CD4-positive, alpha-beta T cell treated with Interferon alpha-2 for 1 hour (primary cell): ENCODE data around the gene SLC39A3.
"Not testable (repeated sequence)": the region's sequence is repeated elsewhere in the genome, so short reads cannot be mapped to it uniquely, and the experiment has no call there.

Experiments used
- DNase-seq, 2 donors: peaks; one replicate each; pipeline ENCODE4 v3.0.0-alpha.2; 2020 to 2022

The SLC39A3 gene

DNA sequence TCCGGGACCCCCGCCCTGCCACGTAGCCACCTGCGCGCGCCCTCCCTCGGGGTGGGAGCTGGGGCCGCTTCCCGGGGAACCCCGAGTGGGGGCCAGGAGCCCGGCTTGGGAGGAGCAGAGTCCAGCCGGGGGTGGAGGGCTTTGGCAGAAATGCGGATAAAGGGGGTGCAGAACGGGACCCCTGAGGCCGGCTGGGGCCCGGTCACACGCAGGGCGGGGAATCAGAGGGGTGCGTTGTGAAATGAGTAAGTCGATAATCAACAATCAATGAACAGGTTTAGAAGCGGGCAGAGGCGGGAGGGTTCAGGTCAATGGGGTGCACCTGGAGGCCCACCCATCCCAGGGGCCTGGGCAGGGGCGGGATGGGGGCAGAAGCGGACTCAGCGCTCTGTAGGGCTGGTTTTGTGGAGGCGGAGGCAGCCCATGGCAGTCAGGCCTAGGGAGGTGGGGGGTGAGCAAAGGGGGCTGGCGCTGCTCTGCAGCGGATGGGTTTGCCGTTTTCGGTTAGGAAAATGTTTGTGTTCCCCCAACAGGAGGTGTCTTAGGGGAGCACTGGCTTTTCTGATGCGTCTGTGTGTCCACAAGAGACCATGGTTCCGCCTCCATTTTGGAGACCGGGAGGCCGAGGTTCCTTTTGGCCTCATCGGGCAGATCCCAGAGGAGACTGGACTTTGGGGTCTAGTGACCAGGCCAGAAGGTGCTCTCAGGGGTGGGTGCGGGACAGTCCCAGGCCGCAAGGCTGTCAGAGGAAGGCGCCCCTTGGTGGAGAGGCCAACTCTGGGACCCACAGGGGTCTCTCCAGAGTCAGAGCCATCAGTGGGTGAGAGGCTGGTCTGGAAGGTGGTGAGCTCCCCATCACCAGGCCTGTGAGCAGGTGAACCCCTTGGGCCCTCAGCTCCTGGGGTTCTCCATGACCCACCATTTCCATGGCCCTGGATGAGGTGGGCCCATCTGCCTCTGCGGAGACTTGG, 18.0 kb downstream of the SLC39A3 start:
- DNase-seq = no peak

GRCh38 chr19:2720777-2721569, 18.8 kb downstream of the SLC39A3 start, which contains the start of gene DIRAS1:
TSS of gene DIRAS1 (minus strand) at chr19:2721372. CDS start at chr19:2717806, 3,566 bp downstream.
- DNase-seq = no peak

DNA sequence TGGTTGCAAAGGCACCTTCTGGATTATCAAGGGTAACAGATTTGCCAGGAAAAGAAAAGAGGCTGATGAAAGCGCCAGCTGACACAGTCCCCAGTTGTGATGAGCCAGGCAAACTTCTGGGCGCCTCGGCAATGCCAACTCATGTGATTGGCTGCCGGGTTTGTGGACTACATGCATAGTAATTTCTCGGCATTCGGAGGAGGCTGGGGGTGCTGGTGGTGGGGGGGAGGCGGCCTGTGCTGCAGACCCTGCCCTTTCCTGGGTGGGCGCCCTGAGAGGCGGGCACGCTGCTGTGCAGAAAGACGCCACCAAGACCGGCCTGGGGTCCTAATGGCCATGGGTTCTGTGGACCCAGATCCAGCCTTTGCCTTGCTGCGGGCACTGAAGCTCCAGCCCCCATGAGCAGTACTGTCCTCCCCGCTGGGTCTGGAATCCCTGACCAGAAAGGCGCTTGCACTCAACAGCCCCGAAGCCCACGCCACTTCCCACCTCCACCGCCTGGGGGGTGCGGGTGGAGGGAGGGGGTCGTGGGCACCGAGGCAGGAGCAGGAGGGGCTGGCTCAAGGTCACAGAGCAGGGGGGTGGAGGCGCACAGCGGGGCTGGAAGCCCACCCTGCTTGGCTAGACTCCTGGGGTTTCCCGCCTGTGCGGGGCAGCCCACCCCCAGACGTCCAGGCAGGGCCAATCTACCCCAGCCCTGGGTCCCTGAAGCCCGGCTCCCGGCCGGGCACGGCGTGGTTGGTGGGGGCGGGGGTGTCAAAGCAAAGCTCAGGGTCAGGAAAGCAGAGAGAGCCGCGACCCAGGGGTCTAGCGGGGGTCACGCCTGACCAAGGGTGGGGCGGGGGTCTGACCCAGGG, 19.7 kb downstream of the SLC39A3 start:
- DNase-seq = no peak

DNA sequence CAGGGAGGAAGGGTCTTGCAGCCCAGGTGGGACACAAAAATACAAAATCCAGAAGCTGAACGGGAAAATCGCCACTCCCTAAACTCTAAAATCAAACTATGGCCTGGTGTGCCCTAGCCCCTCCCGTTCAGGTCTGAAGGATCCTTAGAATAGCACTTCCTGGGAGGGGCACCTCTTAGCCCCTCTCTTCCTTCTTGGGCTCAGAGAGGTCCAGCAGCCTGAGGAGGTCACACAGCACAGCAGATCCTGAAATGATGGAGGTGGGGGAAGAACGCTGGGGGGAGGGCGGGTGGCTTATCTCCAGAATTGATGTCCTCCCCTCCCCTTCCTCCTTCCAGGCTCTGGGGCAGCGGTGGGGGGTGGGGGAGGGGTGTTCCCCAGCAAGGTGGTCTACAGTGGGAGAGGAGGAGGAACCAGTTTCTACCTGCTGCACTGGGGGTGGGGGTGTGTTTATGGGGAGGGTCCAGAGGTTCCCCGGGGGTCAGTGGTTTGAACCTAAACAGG, 20.5 kb downstream of the SLC39A3 start:
- DNase-seq = no peak

DNA sequence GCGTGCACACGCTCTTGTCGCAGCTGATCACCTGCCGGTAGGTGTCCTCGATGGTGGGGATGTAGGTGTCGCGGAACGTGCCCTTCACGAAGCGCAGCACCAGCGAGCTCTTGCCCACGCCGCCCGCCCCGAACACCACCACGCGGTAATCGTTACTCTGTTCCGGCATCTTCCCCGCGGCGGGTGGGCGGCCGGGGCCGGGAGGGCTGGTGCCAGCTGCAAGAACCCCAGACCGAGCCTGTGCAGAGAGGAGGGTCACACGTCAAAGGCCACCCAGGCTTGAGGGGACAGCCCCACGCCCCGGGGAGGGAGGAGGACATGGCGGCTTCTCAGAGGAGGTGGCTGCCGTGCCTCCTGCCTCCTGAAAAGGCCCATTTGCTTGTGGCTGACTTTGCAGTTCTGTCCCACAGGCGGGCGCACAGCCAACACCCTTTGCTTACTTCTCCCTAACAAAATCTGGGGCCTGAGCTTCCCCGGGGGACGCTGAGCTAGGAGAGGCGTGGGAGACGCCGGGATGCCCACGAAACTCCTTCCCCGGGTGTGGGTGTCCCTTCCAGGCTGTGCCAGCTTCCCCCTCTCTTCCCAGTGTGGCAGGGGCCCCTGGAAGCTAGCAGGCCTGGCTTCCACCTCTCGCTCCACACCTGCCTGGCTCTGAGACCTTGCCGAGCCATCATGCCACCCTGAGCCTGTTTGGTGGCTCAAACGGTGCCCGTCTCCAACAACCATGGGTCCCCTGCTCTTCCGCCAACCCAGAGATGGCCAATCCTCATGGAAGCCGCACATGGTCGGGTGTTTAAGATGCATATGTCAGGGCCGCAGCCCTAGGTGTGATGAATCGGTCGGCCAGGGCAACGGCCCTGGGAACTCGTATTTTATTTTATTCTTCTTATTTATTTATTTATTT, 21.9 kb downstream of the SLC39A3 start:
- no peak for DNase-seq

DNA sequence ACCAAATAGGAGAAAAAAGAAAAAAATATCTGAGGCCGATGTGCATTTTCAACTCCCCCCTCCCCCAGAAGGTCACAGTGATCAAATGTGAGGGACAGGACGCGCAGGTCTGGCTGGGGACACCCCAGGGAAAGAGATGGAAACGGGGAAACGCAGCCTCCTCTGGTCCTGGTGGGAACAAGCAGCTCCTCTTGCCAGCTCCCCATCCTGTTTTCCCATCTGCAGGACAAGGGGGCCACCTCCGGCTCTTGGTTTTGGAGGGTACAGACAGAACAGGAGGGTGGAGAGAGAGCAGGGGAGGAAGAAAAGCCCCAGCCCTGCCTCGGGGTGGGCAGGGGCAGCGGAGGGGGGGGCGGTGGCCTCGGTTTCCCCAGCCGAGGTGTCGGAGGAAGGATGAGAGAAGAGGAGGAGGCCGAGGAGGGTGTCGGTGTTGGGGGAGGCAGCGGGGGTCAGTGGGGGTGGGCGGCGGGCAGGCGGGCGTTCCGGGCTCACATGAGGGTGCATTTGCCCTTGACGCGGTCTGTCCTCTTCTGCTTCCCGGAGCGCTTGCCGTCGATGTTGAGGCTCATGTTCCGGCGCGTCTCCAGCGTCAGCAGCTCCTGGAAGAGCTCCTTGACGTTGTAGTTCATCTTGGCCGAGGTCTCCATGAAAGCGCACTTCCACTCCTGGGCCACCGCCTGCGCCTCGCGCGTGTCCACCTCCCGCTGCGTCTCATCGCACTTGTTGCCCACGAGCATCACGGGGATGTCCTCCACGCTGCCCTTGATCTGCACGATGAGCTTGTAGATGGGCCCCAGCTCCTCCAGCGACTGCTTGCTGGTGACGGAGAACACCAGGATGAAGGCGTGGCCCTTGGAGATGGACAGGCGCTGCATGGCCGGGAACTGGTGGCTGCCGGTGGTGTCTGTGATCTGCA, 22.8 kb downstream of the SLC39A3 start:
- no peak for DNase-seq

DNA sequence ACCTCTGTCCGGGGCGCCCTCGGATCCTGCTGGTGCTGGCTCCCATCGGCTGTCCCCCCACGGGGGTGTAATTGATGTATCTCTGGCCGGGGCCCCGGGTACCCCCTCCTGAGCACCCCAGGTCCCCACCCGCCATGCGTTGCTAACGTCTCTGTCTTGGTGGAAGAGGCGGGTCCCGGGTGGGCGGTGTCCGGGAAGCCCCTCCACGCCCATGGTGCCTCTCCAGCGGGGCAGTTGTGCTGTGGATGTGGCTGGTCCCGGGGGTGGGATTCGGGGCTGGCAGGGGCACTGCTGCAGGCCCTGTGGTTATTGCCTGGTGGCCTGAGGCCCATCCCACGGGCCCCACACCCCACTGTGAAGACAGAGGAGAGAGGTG, 23.6 kb downstream of the SLC39A3 start:
- DNase-seq = no peak

- DNase-seq = no peak
Measured at GRCh38 chr19:2715470-2716274, 24.1 kb downstream of the SLC39A3 start.

GRCh38 chr19:2714531-2715269, 25.1 kb downstream of the SLC39A3 start:
- no peak for DNase-seq

- not testable (repeated sequence) for DNase-seq
Measured at GRCh38 chr19:2714102-2714501, 25.7 kb downstream of the SLC39A3 start.

DNA sequence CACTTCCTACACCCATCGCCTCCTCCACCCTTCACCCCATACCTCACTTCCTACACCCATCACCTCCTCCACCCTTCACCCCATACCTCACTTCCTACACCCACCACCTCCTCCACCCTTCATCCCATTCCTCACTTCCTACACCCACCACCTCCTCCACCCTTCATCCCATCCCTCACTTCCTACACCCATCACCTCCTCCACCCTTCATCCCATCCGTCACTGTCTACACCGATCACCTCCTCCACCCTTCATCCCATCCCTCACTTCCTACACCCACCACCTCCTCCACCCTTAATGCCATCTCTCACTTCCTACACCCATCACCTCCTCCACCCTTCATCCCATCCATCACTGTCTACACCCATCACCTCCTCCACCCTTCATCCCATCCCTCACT, 26.6 kb downstream of the SLC39A3 start:
- DNase-seq = not testable (repeated sequence)

GRCh38 chr19:2711875-2712205, 28.0 kb downstream of the SLC39A3 start:
- DNase-seq = no peak

DNA sequence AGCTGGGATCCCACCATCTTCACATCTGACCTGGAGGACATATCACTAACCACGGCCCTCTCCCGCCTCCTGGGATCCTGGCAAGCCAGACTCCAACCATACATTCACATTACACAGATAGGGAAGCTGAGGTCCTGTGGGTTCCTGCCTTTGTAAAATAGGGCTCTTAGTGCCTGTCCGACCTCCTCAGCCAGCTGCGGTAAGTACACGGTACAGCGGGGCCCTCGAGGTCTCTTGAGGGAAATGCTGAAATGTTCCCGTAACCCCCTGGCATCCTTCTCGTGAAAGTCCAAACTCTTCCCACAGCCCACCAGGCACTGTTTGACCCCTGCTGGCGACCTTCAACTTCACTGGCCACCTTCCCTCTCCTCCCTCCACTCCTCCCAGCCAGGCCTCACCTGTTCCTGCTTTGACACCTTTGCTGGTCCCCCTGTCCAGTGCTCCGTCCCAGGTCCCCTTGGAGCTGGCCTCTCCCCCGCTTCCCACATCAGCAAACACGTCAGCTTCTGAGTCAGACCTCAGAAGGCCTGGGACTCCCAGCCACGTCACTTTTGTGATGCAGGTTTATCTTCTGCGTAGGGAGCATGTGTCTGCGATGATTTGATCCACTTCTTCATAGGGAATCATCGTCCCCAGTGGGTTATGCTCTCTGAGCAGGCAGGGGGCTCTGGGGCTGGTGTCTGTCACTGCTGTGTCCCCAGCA, 28.5 kb downstream of the SLC39A3 start:
- no peak for DNase-seq

- DNase-seq = no peak
Measured at GRCh38 chr19:2706251-2706650, 33.6 kb downstream of the SLC39A3 start.

DNA sequence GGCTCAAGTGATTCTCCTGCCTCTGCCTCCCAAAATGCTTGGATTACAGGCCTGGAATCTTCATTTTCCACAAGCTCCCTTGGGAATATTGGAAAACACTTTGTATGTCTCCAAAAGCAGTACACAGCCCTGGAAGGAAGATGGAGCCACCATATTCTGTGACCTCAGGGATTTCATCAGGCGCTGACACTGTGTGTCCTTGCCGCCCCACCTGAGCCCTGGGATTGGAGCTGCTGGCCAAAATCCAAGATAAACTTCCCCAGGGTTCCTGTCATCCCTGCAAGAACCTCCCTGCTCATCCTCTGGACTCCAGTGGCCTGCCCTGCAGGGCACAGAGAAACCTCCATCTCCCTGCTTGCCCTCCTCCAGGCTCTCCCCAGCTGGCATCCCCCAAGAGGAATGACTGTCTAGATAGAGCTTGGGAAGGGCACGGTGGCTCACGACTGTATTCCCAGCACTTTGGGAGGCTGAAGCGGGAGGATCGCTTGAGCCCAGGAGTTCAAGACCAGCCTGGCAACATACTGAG, 36.1 kb downstream of the SLC39A3 start:
- no peak for DNase-seq

DNA sequence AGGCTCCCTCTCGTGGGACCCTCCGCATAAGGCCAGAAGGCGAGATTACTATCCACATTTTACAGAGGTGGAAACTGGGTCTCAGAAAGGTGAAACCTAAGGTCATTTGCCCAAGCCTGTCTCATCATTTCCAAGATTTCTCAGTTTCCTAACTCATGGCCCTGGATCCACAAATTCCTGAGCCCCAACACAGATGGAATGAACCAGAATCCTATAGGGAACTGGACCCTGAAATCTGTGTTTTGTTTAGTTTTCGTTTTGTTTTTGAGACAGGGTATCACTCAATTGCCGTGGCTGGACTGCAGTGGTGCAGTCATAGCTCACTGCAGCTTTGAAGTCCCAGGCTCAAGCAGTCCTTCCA, 36.8 kb downstream of the SLC39A3 start:
- no peak for DNase-seq

DNA sequence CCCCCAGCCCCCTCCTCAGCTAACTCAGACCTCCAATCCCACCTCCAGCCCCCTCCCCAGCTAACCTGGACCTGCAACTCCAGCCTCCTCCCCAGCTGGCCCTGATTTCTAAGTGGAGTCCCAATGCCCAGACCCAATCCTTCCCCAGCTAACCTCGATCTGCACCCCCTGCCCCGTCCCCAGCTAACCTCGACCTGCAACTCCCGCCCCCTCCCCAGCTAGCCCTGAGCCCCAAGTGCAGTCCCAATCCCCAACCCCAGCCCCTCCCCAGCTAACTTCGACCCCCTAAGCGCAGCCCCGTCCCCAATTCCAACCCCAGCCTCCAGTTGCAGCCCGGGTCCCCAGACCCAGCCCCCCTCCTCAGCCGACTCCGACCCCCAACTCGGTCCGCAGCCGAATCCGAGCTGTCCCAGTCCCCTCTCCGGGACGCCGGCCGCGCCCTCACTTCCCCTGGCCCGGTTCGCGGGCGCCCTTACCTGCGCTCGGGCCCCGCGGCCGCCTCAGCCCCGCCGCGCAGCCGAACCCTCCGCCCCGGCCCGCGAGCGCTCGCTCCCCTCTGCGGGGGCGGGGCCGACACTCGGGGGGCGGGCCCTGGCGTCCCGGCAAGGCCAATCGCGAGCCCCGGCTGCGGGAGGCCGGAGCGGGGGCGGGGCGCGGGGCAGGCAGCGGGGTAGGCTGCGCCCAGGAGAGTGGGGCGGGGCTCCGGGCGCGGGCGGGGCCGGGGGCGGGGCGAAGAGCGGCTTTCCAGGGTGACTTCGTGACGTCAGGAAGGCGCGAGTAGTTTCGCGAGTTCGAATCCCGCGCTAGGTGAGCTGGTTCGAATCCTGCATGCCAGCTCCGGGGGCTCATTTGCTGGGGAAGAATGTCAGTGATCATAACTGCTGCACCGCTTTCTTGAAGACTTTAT, 37.4 kb downstream of the SLC39A3 start, which contains the start of gene GNG7:
Gene GNG7, minus strand, starts transcription at position 525 of the 907 bp plus-strand sequence. CDS start 182,006 bp downstream, outside the sequence.
- peak; percentile 95 to 96 for DNase-seq
